Astrocyte of the hippocampus (primary cell): ENCODE measurements around the gene HLCS.

Experiments used
- DNase-seq: peaks from one replicate; pipeline ENCODE4 v3.0.0; 2011; ENCODE audit warnings: low read depth, low spot score

The HLCS gene

GRCh38 chr21:36780861-36781260 is 185.6 kb downstream of the HLCS start:
- no peak for DNase-seq

GRCh38 chr21:36776981-36777617 is 189.4 kb downstream of the HLCS start:
- peak; percentile 61 for DNase-seq

GRCh38 chr21:36773995-36774394 is 192.5 kb downstream of the HLCS start:
- DNase-seq, result no peak

GRCh38 chr21:36773117-36773516 is 193.4 kb downstream of the HLCS start:
- peak; percentile 95 for DNase-seq

- peak; percentile 89 for DNase-seq
Measured at GRCh38 chr21:36769051-36769839, 197.2 kb downstream of the HLCS start.

- DNase-seq, result no peak
Measured at GRCh38 chr21:36768496-36768895, 198.0 kb downstream of the HLCS start.

- DNase-seq, result no peak
Measured at GRCh38 chr21:36767096-36767495, 199.4 kb downstream of the HLCS start.

GRCh38 chr21:36766511-36766910 is 200.0 kb downstream of the HLCS start:
- no peak for DNase-seq

GRCh38 chr21:36765229-36765628 is 201.2 kb downstream of the HLCS start:
- no peak for DNase-seq

GRCh38 chr21:36763305-36763704 is 203.2 kb downstream of the HLCS start:
- no peak for DNase-seq

GRCh38 chr21:36762642-36763041 is 203.8 kb downstream of the HLCS start:
- no peak for DNase-seq

- DNase-seq, result no peak
Measured at GRCh38 chr21:36761685-36762084, 204.8 kb downstream of the HLCS start.

- DNase-seq, result no peak
Measured at GRCh38 chr21:36759348-36760083, 207.0 kb downstream of the HLCS start.

- DNase-seq, result no peak
Measured at GRCh38 chr21:36757196-36757595, 209.3 kb downstream of the HLCS start.

GRCh38 chr21:36756527-36756926 is 209.9 kb downstream of the HLCS start:
- DNase-seq, result no peak

- no peak for DNase-seq
Measured at GRCh38 chr21:36754241-36754898, 212.1 kb downstream of the HLCS start.

GRCh38 chr21:36753556-36753955 is 212.9 kb downstream of the HLCS start:
- DNase-seq, result peak; percentile 68

GRCh38 chr21:36751383-36751782 is 215.1 kb downstream of the HLCS start:
- no peak for DNase-seq

GRCh38 chr21:36750576-36750959 is 215.9 kb downstream of the HLCS start:
- DNase-seq, result no peak

GRCh38 chr21:36749935-36750575 is 216.4 kb downstream of the HLCS start:
- peak; percentile 88 for DNase-seq

- peak; percentile 90 for DNase-seq
Measured at GRCh38 chr21:36747815-36748383, 218.6 kb downstream of the HLCS start.
